Naive B cell (primary cell): Measurements from ENCODE around the gene LURAP1L. TPM values are rescaled to one million over a fixed set of nuclear protein-coding genes. Genes with fewer than 3 reads are reported as not detected.
A peak's percentile ranks its signal among the peaks of the same experiment; 100 is the strongest.

Experiments
- ATAC-seq, 2 donors: fragments of 150-1000 bp; cut with Tn5 transposase; 2 replicates each; pipeline ENCODE4 v1.10.0; 2021; ENCODE audit warnings: low read depth in 2 of 2, mild to moderate bottlenecking in 2 of 2, moderate library complexity in 2 of 2
- DNase-seq: peaks from one replicate; pipeline ENCODE4 v3.0.0; 2022
- H3K27ac Mint-ChIP-seq, 6 donors: one replicate each; pipeline ENCODE4 v1.8.0; 2020 to 2022; ENCODE audit warnings: mild to moderate bottlenecking in 6 of 6, mixed read lengths in 6 of 6, moderate library complexity in 5 of 6, inconsistent platforms in 2 of 6
- H3K27me3 Mint-ChIP-seq, 3 donors: one replicate each; pipeline ENCODE4 v1.8.0; 2021 to 2022; ENCODE audit warnings: mixed read lengths in 3 of 3, mild to moderate bottlenecking in 1 of 3
- H3K36me3 Mint-ChIP-seq, 2 donors: one replicate each; pipeline ENCODE4 v1.8.0; 2020 to 2022; ENCODE audit warnings: mixed read lengths in 2 of 2, inconsistent platforms in 1 of 2, mild to moderate bottlenecking in 1 of 2
- H3K4me1 Mint-ChIP-seq, 3 donors: one replicate each; pipeline ENCODE4 v1.8.0; 2020 to 2022; ENCODE audit warnings: mixed read lengths in 3 of 3, inconsistent platforms in 1 of 3, mild to moderate bottlenecking in 1 of 3, moderate library complexity in 1 of 3
- H3K4me3 Mint-ChIP-seq, 8 donors: one replicate each; pipeline ENCODE4 v1.8.0; 2020 to 2022; ENCODE audit warnings: mild to moderate bottlenecking in 8 of 8, mixed read lengths in 8 of 8, moderate library complexity in 8 of 8, inconsistent platforms in 2 of 8
- H3K9me3 Mint-ChIP-seq, 7 donors: one replicate each; pipeline ENCODE4 v1.8.0; 2020 to 2022; ENCODE audit warnings: mixed read lengths in 7 of 7, mild to moderate bottlenecking in 5 of 7, inconsistent platforms in 2 of 7, moderate library complexity in 1 of 7
- polyA plus RNA-seq, 6 donors: library from polyadenylated mRNA; unstranded; fragments of 300-500 nt; fragmentation: Illumina TruSeq; gene quantifications; one replicate each; pipeline ENCODE4 v1.2.3, GENCODE V29; 2021; ENCODE audit warnings: low read depth in 6 of 6

Gene LURAP1L
- polyA plus RNA-seq, 6 donors from 2014 or later = not detected

GRCh38 chr9:12808569-12808968, 33.7 kb downstream of the LURAP1L start:
- ATAC-seq (no peak), DNase-seq (no peak)
- H3K27me3 Mint-ChIP-seq = no peaks in the 10 kb centered on the region
- peaks cover 0 to 3% (median 0%) of the 10 kb centered on the region in 7 donors for H3K9me3 Mint-ChIP-seq
- no peaks in the 10 kb centered on the region for H3K4me1 Mint-ChIP-seq
- H3K27ac Mint-ChIP-seq = no peak overlapping the region
- no peak overlapping the region for H3K4me3 Mint-ChIP-seq
- no peaks in the 10 kb centered on the region for H3K36me3 Mint-ChIP-seq

- Mint-ChIP-seq H3K36me3 (no peaks in the 10 kb centered on the region), H3K4me3 (no peak overlapping the region), H3K27me3 (no peaks in the 10 kb centered on the region), H3K9me3 (peaks cover 0 to 3% (median 0%) of the 10 kb centered on the region in 7 donors), H3K27ac (no peak overlapping the region), H3K4me1 (no peaks in the 10 kb centered on the region)
- DNase-seq = no peak
- no peak for ATAC-seq
Observed at GRCh38 chr9:12809720-12810119, 34.9 kb downstream of the LURAP1L start.

- Mint-ChIP-seq H3K4me1 (no peaks in the 10 kb centered on the region), H3K4me3 (no peak overlapping the region), H3K27me3 (no peaks in the 10 kb centered on the region), H3K27ac (no peak overlapping the region), H3K9me3 (peaks cover 0 to 5% (median 0%) of the 10 kb centered on the region in 7 donors), H3K36me3 (no peaks in the 10 kb centered on the region)
- ATAC-seq (no peak), DNase-seq (no peak)
Observed at GRCh38 chr9:12811935-12812334, 37.1 kb downstream of the LURAP1L start.

- H3K9me3 Mint-ChIP-seq = peaks cover 0 to 5% (median 1%) of the 10 kb centered on the region in 7 donors
- no peak overlapping the region for H3K4me3 Mint-ChIP-seq
- H3K4me1 Mint-ChIP-seq = no peaks in the 10 kb centered on the region
- H3K27ac Mint-ChIP-seq = no peak overlapping the region
- DNase-seq (no peak), ATAC-seq (no peak)
- no peaks in the 10 kb centered on the region for H3K36me3 Mint-ChIP-seq
- no peaks in the 10 kb centered on the region for H3K27me3 Mint-ChIP-seq
Observed at GRCh38 chr9:12812710-12813109, 37.9 kb downstream of the LURAP1L start.

GRCh38 chr9:12813533-12813932, 38.7 kb downstream of the LURAP1L start:
- peaks cover 0 to 5% (median 1%) of the 10 kb centered on the region in 7 donors for H3K9me3 Mint-ChIP-seq
- no peak overlapping the region for H3K4me3 Mint-ChIP-seq
- ATAC-seq (no peak), DNase-seq (no peak)
- no peak overlapping the region for H3K27ac Mint-ChIP-seq
- no peaks in the 10 kb centered on the region for H3K27me3 Mint-ChIP-seq
- no peaks in the 10 kb centered on the region for H3K4me1 Mint-ChIP-seq
- no peaks in the 10 kb centered on the region for H3K36me3 Mint-ChIP-seq

GRCh38 chr9:12813960-12814876, 39.4 kb downstream of the LURAP1L start:
- Mint-ChIP-seq H3K27ac (no peak overlapping the region), H3K4me3 (no peak overlapping the region), H3K27me3 (no peaks in the 10 kb centered on the region), H3K9me3 (peaks cover 0 to 5% (median 1%) of the 10 kb centered on the region in 7 donors), H3K4me1 (no peaks in the 10 kb centered on the region), H3K36me3 (no peaks in the 10 kb centered on the region)
- DNase-seq (no peak), ATAC-seq (no peak)

- no peaks in the 10 kb centered on the region for H3K27me3 Mint-ChIP-seq
Observed at GRCh38 chr9:12814877-12815237, 40.0 kb downstream of the LURAP1L start.

GRCh38 chr9:12815888-12816287, 41.1 kb downstream of the LURAP1L start:
- Mint-ChIP-seq H3K27me3 (no peaks in the 10 kb centered on the region), H3K27ac (no peak overlapping the region), H3K4me1 (no peaks in the 10 kb centered on the region), H3K4me3 (no peak overlapping the region), H3K9me3 (peaks cover 0 to 5% (median 0%) of the 10 kb centered on the region in 7 donors), H3K36me3 (no peaks in the 10 kb centered on the region)
- ATAC-seq = no peak
- DNase-seq = no peak

More at GRCh38 chr9:12814877-12815237, 40.0 kb downstream of the LURAP1L start:
- Mint-ChIP-seq H3K4me3 (no peak overlapping the region), H3K36me3 (no peaks in the 10 kb centered on the region), H3K9me3 (peaks cover 0 to 5% (median 0%) of the 10 kb centered on the region in 7 donors), H3K27ac (no peak overlapping the region), H3K4me1 (no peaks in the 10 kb centered on the region)
- ATAC-seq (no peak), DNase-seq (no peak)

GRCh38 chr9:12816656-12817101, 41.9 kb downstream of the LURAP1L start:
- no peaks in the 10 kb centered on the region for H3K36me3 Mint-ChIP-seq

GRCh38 chr9:12817702-12818101, 42.9 kb downstream of the LURAP1L start:
- Mint-ChIP-seq H3K9me3 (peaks cover 0 to 5% (median 0%) of the 10 kb centered on the region in 7 donors), H3K4me1 (no peaks in the 10 kb centered on the region), H3K4me3 (no peak overlapping the region), H3K36me3 (no peaks in the 10 kb centered on the region), H3K27me3 (no peaks in the 10 kb centered on the region), H3K27ac (no peak overlapping the region)
- no peak for ATAC-seq
- DNase-seq = no peak

More at GRCh38 chr9:12816656-12817101, 41.9 kb downstream of the LURAP1L start:
- DNase-seq (no peak), ATAC-seq (no peak)
- H3K27me3 Mint-ChIP-seq = no peaks in the 10 kb centered on the region
- H3K27ac Mint-ChIP-seq = no peak overlapping the region
- peaks cover 0 to 5% (median 0%) of the 10 kb centered on the region in 7 donors for H3K9me3 Mint-ChIP-seq
- no peak overlapping the region for H3K4me3 Mint-ChIP-seq
- no peaks in the 10 kb centered on the region for H3K4me1 Mint-ChIP-seq

GRCh38 chr9:12818431-12819000, 43.7 kb downstream of the LURAP1L start:
- ATAC-seq (no peak), DNase-seq (no peak)
- no peaks in the 10 kb centered on the region for H3K4me1 Mint-ChIP-seq
- no peaks in the 10 kb centered on the region for H3K27me3 Mint-ChIP-seq
- no peaks in the 10 kb centered on the region for H3K36me3 Mint-ChIP-seq
- peaks cover 0 to 5% (median 0%) of the 10 kb centered on the region in 7 donors for H3K9me3 Mint-ChIP-seq
- peak overlapping the region in 1 of 6 donors; percentile 23 for H3K27ac Mint-ChIP-seq
- H3K4me3 Mint-ChIP-seq = peak overlapping the region in 1 of 8 donors; percentile 27

- H3K9me3 Mint-ChIP-seq = peaks cover 0 to 5% (median 0%) of the 10 kb centered on the region in 7 donors
Observed at GRCh38 chr9:12819436-12820185, 44.8 kb downstream of the LURAP1L start.

GRCh38 chr9:12822111-12822510, 47.3 kb downstream of the LURAP1L start:
- Mint-ChIP-seq H3K4me3 (no peak overlapping the region), H3K36me3 (no peaks in the 10 kb centered on the region), H3K4me1 (no peaks in the 10 kb centered on the region), H3K27me3 (no peaks in the 10 kb centered on the region), H3K27ac (no peak overlapping the region), H3K9me3 (peaks cover 0 to 4% (median 0%) of the 10 kb centered on the region in 7 donors)
- DNase-seq (no peak), ATAC-seq (no peak)

More at GRCh38 chr9:12819436-12820185, 44.8 kb downstream of the LURAP1L start:
- no peak overlapping the region for H3K27ac Mint-ChIP-seq
- no peaks in the 10 kb centered on the region for H3K27me3 Mint-ChIP-seq
- H3K4me1 Mint-ChIP-seq = no peaks in the 10 kb centered on the region
- ATAC-seq (no peak), DNase-seq (no peak)
- H3K36me3 Mint-ChIP-seq = no peaks in the 10 kb centered on the region
- no peak overlapping the region for H3K4me3 Mint-ChIP-seq
